Measurements from ENCODE around the gene ACOT12. TPM values are rescaled to one million over a fixed set of nuclear protein-coding genes. Genes with fewer than 3 reads are reported as not detected.

ACOT12 gene
- total and polyA plus RNA-seq, 2 of the 13 experiments (the other 11 are each of a cell fraction or from before 2014, with no cell fraction given) = not detected

DNA sequence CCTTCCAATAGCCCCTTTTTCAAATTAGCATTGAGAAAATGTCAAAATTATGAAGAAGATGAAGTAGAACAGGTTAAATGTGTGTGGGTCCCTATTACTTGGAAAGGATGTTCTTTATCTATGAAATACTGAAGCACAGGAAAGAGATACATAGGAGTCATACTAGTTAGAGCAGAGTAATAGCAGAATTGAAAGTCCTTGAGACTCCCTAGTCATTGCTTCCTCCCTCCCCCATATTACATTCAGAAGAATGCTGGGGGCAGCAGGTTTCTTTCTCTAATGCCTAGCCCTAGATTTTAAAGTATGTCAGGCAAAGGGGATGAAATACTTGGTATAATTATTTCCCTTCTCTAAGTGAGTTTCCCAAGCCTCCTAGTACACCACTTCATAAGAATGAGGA, 88.1 kb downstream of the ACOT12 start (continued):
- TF ChIP-seq, protein P1, sequence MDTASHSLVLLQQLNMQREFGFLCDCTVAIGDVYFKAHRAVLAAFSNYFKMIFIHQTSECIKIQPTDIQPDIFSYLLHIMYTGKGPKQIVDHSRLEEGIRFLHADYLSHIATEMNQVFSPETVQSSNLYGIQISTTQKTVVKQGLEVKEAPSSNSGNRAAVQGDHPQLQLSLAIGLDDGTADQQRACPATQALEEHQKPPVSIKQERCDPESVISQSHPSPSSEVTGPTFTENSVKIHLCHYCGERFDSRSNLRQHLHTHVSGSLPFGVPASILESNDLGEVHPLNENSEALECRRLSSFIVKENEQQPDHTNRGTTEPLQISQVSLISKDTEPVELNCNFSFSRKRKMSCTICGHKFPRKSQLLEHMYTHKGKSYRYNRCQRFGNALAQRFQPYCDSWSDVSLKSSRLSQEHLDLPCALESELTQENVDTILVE (CRISPR knock-in tag; IDR thresholded peaks at IDR 0.05) = no peak
- no peak for TF ChIP-seq DNMT1 (CRISPR knock-in tag; IDR thresholded peaks at IDR 0.05)
- TF ChIP-seq, protein P2, sequence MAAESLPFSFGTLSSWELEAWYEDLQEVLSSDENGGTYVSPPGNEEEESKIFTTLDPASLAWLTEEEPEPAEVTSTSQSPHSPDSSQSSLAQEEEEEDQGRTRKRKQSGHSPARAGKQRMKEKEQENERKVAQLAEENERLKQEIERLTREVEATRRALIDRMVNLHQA (CRISPR knock-in tag; IDR thresholded peaks at IDR 0.05) = no peak
- no peak for TF ChIP-seq REPIN1 (CRISPR knock-in tag; IDR thresholded peaks at IDR 0.05; ENCODE audit: borderline replicate concordance, low read depth)
- TF ChIP-seq, protein P3, sequence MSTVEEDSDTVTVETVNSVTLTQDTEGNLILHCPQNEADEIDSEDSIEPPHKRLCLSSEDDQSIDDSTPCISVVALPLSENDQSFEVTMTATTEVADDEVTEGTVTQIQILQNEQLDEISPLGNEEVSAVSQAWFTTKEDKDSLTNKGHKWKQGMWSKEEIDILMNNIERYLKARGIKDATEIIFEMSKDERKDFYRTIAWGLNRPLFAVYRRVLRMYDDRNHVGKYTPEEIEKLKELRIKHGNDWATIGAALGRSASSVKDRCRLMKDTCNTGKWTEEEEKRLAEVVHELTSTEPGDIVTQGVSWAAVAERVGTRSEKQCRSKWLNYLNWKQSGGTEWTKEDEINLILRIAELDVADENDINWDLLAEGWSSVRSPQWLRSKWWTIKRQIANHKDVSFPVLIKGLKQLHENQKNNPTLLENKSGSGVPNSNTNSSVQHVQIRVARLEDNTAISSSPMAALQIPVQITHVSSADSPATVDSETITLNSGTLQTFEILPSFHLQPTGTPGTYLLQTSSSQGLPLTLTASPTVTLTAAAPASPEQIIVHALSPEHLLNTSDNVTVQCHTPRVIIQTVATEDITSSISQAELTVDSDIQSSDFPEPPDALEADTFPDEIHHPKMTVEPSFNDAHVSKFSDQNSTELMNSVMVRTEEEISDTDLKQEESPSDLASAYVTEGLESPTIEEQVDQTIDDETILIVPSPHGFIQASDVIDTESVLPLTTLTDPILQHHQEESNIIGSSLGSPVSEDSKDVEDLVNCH (CRISPR knock-in tag; IDR thresholded peaks at IDR 0.05) = no peak
- no peak for TF ChIP-seq DMAP1 (CRISPR knock-in tag; IDR thresholded peaks at IDR 0.05)
- TF ChIP-seq, protein P4, sequence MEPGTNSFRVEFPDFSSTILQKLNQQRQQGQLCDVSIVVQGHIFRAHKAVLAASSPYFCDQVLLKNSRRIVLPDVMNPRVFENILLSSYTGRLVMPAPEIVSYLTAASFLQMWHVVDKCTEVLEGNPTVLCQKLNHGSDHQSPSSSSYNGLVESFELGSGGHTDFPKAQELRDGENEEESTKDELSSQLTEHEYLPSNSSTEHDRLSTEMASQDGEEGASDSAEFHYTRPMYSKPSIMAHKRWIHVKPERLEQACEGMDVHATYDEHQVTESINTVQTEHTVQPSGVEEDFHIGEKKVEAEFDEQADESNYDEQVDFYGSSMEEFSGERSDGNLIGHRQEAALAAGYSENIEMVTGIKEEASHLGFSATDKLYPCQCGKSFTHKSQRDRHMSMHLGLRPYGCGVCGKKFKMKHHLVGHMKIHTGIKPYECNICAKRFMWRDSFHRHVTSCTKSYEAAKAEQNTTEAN (CRISPR knock-in tag; conservative IDR thresholded peaks at IDR 0.05) = no peak
- TF ChIP-seq KLF13 (CRISPR knock-in tag; IDR thresholded peaks at IDR 0.05) = no peak

DNA sequence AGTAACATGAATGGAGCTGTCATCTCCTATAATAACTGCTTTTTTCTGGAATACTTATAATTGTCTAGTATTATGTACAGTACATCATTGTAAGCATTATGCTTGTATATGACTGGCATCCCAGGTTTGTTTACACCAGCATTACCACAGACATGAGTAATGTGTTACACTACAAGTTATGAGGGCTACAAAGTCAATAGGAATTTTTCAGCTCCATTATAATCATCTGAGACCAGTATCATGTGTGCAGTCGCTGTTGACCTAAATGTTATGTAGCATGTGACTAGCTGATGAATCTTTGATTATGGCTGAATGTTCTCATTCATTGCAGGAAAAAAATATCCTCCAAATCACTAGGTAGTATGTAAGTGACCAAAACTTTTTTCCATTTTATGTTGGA, 90.4 kb downstream of the ACOT12 start:
- BruUV-seq (replicated peaks) = no TSS peak
- no peak overlapping the region for H3K27ac ChIP-seq (ENCODE audit: extremely low read length, insufficient read depth, low read length)
- TF ChIP-seq TBX2 (CRISPR knock-in tag; IDR thresholded peaks at IDR 0.05; ENCODE audit: borderline replicate concordance) = no peak
- no peak for TF ChIP-seq RARA (CRISPR knock-in tag; IDR thresholded peaks at IDR 0.05)
- TF ChIP-seq KLF15 (CRISPR knock-in tag; IDR thresholded peaks at IDR 0.05; ENCODE audit: borderline replicate concordance) = no peak
- no peak for TF ChIP-seq EP300 (IDR thresholded peaks at IDR 0.05; ENCODE audit: low read depth in 2 of 2, low read length in 2 of 2)
- no peak for TF ChIP-seq EP300 (CRISPR knock-in tag; IDR thresholded peaks at IDR 0.05; ENCODE audit: borderline replicate concordance)
- TF ChIP-seq, protein P5, sequence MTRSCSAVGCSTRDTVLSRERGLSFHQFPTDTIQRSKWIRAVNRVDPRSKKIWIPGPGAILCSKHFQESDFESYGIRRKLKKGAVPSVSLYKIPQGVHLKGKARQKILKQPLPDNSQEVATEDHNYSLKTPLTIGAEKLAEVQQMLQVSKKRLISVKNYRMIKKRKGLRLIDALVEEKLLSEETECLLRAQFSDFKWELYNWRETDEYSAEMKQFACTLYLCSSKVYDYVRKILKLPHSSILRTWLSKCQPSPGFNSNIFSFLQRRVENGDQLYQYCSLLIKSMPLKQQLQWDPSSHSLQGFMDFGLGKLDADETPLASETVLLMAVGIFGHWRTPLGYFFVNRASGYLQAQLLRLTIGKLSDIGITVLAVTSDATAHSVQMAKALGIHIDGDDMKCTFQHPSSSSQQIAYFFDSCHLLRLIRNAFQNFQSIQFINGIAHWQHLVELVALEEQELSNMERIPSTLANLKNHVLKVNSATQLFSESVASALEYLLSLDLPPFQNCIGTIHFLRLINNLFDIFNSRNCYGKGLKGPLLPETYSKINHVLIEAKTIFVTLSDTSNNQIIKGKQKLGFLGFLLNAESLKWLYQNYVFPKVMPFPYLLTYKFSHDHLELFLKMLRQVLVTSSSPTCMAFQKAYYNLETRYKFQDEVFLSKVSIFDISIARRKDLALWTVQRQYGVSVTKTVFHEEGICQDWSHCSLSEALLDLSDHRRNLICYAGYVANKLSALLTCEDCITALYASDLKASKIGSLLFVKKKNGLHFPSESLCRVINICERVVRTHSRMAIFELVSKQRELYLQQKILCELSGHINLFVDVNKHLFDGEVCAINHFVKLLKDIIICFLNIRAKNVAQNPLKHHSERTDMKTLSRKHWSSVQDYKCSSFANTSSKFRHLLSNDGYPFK (CRISPR knock-in tag; IDR thresholded peaks at IDR 0.05; ENCODE audit: borderline replicate concordance) = no peak
- no peak for TF ChIP-seq REPIN1 (CRISPR knock-in tag; IDR thresholded peaks at IDR 0.05; ENCODE audit: borderline replicate concordance, low read depth)

More for the DNA sequence above, 90.4 kb downstream of the ACOT12 start:
- peaks cover 33% of the 10 kb centered on the region for H3K4me1 ChIP-seq (ENCODE audit: insufficient read depth, low read length)
- no peak overlapping the region for H3K4me3 ChIP-seq (replicated peaks in 1 of 3; ENCODE audit: insufficient read depth in 1 of 3, low read depth in 2 of 3, low read length in 3 of 3)
- peaks cover 1 to 11% of the 10 kb centered on the region in 2 experiments; a peak in 3 of 5 replicates for H3K36me3 ChIP-seq (replicated peaks in 1 of 2; ENCODE audit: control insufficient read depth in 1 of 2, insufficient read depth in 2 of 2, low read length in 2 of 2)
- 90% methylated on average over 1 of the region's 1 CpG for WGBS (ENCODE audit: low lambda C conversion rate)
- CTCF ChIA-PET (ENCODE audit: low intra/inter-chr PET ratio, low total read pairs) = no interaction called here
- H3K9me3 ChIP-seq (ENCODE audit: low read length) = no peaks in the 10 kb centered on the region
- in situ Hi-C loops (cut with HindIII; ENCODE audit: extremely low pct_ligation_motif_present, low pct_unique_long_range_greater_than_20kb) (no loop called here), intact Hi-C loops (cut with micrococcal nuclease; ENCODE audit: unreplicated experiment) (loop anchor here (5.0 kb wide), 2 partner anchors 69 to 71 kb away; partner anchors contain the start of gene CKMT2)
- FAIRE-seq (no peak), DNase-seq (ENCODE audit: low spot score) (peak; percentile 20), ATAC-seq (no peak)
- H2AFZ ChIP-seq (ENCODE audit: low read length) = no peak overlapping the region
- POLR2A ChIA-PET = no interaction called here
- peak overlapping the region; percentile 91; the same call in 1 of the 2 replicates for H3K4me2 ChIP-seq (ENCODE audit: low read depth, low read length)
- H3K9ac ChIP-seq (ENCODE audit: insufficient read depth, low read depth, low read length) = no peak overlapping the region
- H4K20me1 ChIP-seq (ENCODE audit: insufficient read depth, low read length) = no peaks in the 10 kb centered on the region
- no peaks in the 10 kb centered on the region; a peak in 1 of 5 replicates for H3K27me3 ChIP-seq (ENCODE audit: control insufficient read depth in 1 of 2, insufficient read depth in 2 of 2, low read length in 2 of 2)
- peaks cover 38% of the 10 kb centered on the region for H3K79me2 ChIP-seq (ENCODE audit: insufficient read depth, low read length)
